A549 (cell line): ENCODE data around the gene HPCAL1. TPM values are rescaled to one million over a fixed set of nuclear protein-coding genes. Genes with fewer than 3 reads are reported as not detected.
"Not testable (repeated sequence)": the region's sequence is repeated elsewhere in the genome, so short reads cannot be mapped to it uniquely, and the experiment has no call there.

ENCODE experiments used
- ATAC-seq, 2 experiments: fragments of 200-7000 bp in 1 of 2; fragments of >200 bp in 1 of 2; cut with Nextera tagmentation in 1 of 2; cut with Tn5 transposase in 1 of 2; 3 replicates each; pipeline versions ENCODE4 v1.8.0 to v1.9.1; 2018 to 2020; ENCODE audit warnings: mild to moderate bottlenecking in 1 of 2, moderate library complexity in 1 of 2
- CTCF ChIA-PET: fragments of 300-600 bp; sonication (Branson Sonifier 250); formaldehyde crosslinking; extraction: SDS; loops from one replicate; lab custom pipeline; 2021; ENCODE audit warnings: antibody characterized with exemption, inconsistent platforms; lab: Yijun Ruan, JAX
- POLR2A ChIA-PET: fragments of 350-600 bp; formaldehyde crosslinking; extraction: SDS; loops from one replicate; lab custom pipeline; 2021; ENCODE audit warnings: antibody characterized with exemption, inconsistent platforms; lab: Yijun Ruan, JAX
- DNase-seq, 2 experiments: peaks; one replicate each; pipeline versions ENCODE4 v3.0.0 to v3.0.0-alpha.2; 2011 to 2016; ENCODE audit warnings: low read depth in 1 of 2, low spot score in 1 of 2
- FAIRE-seq: peaks from 2 replicates; lab custom pipeline; 2011; peaks lifted over from hg19 to GRCh38; lab: Jason Lieb, UNC
- H3K27ac ChIP-seq, 2 experiments: fragments of >200 bp; sonication (Bioruptor Twin); formaldehyde crosslinking; 3 replicates each; pipeline ENCODE4 v1.5.1; 2016 to 2017
- H3K4me1 ChIP-seq: fragments of >200 bp; sonication (Bioruptor Twin); formaldehyde crosslinking; 3 replicates; pipeline ENCODE4 v1.6.1; 2016
- H3K4me2 ChIP-seq: fragments of >200 bp; sonication (Bioruptor Twin); formaldehyde crosslinking; 3 replicates; pipeline ENCODE4 v1.6.1; 2016
- H3K4me3 ChIP-seq: fragments of >200 bp; sonication (Bioruptor Twin); formaldehyde crosslinking; 3 replicates; pipeline ENCODE4 v1.5.1; 2016
- H3K9me3 ChIP-seq: fragments of >200 bp; sonication (Bioruptor Twin); formaldehyde crosslinking; 3 replicates; pipeline ENCODE4 v1.6.1; 2016
- CEBPB ChIP-seq, 2 experiments: fragments of >200 bp in 1 of 2; sonication (Bioruptor Twin) in 1 of 2; formaldehyde crosslinking in 1 of 2; IDR thresholded peaks; 2 replicates each; pipeline ENCODE4 v1.6.1; 2012 to 2016
- CHD4 ChIP-seq: fragments of 200-600 bp; sonication (generic); IDR thresholded peaks from 2 replicates; pipeline ENCODE4 v1.6.1; 2016; ENCODE audit warnings: antibody characterized with exemption, mild to moderate bottlenecking, borderline replicate concordance
- EHF ChIP-seq: fragments of 250-450 bp; sonication (Bioruptor Pico); IDR thresholded peaks from 2 replicates; pipeline ENCODE4 v1.5.0; 2020; ENCODE audit warnings: mild to moderate bottlenecking
- EP300 ChIP-seq, 2 experiments: fragments of >200 bp; sonication (Bioruptor Twin); formaldehyde crosslinking; IDR thresholded peaks; 2 replicates in 1 of 2; 3 replicates in 1 of 2; pipeline ENCODE4 v1.6.1; 2016 to 2017
- FOSB ChIP-seq: fragments of 250-450 bp; sonication (Bioruptor Pico); IDR thresholded peaks from 2 replicates; pipeline ENCODE4 v1.5.0; 2020; ENCODE audit warnings: mild to moderate bottlenecking, moderate library complexity
- FOSL2 ChIP-seq, 2 experiments: fragments of 450-650 bp in 1 of 2; fragments of >200 bp in 1 of 2; sonication (Bioruptor Twin) in 1 of 2; formaldehyde crosslinking; IDR thresholded peaks; 2 replicates each; pipeline versions ENCODE4 v1.5.0 to v1.6.1; 2016 to 2020; ENCODE audit warnings: mild to moderate bottlenecking in 1 of 2, moderate library complexity in 1 of 2
- HDAC2 ChIP-seq: fragments of 200-600 bp; sonication (generic); IDR thresholded peaks from 2 replicates; pipeline ENCODE4 v1.6.1; 2016
- JUN ChIP-seq, 2 experiments: fragments of >200 bp; sonication (Bioruptor Twin); formaldehyde crosslinking; IDR thresholded peaks; 2 replicates in 1 of 2; 3 replicates in 1 of 2; pipeline ENCODE4 v1.6.1; 2016 to 2017
- JUNB ChIP-seq: fragments of >200 bp; sonication (Bioruptor Twin); formaldehyde crosslinking; IDR thresholded peaks from 2 replicates; pipeline ENCODE4 v1.6.1; 2016
- KDM1A ChIP-seq: fragments of 200-600 bp; sonication (generic); IDR thresholded peaks from 2 replicates; pipeline ENCODE4 v1.6.1; 2016; ENCODE audit warnings: low read depth, mild to moderate bottlenecking
- NFE2L2 ChIP-seq: fragments of 150-350 bp; conservative IDR thresholded peaks from 2 replicates; pipeline ENCODE4 v1.6.1; 2014; ENCODE audit warnings: low read length
- PHF8 ChIP-seq: fragments of 200-600 bp; sonication (generic); IDR thresholded peaks from 2 replicates; pipeline ENCODE4 v1.6.1; 2016; ENCODE audit warnings: low read depth, mild to moderate bottlenecking, antibody characterized with exemption, moderate library complexity, borderline replicate concordance
- POLR2A ChIP-seq: IDR thresholded peaks from 2 replicates; pipeline ENCODE4 v1.6.1; 2012; ENCODE audit warnings: mild to moderate bottlenecking, low read length
- RCOR1 ChIP-seq: fragments of 150-350 bp; IDR thresholded peaks from 2 replicates; pipeline ENCODE4 v1.6.1; 2014; ENCODE audit warnings: antibody characterized with exemption, low read length, low read depth
- SREBF2 ChIP-seq: fragments of 450-650 bp; IDR thresholded peaks from 2 replicates; pipeline ENCODE4 v1.6.1; 2014; ENCODE audit warnings: mild to moderate bottlenecking, moderate library complexity
- WGBS: methylation state at CpG from one replicate; pipeline ENCODE4 v1.1.6; 2017; ENCODE audit errors: missing lambda C conversion rate; 5-methylcytosine and 5-hydroxymethylcytosine counted together
- polyA plus RNA-seq, 4 experiments: library from polyadenylated mRNA; depleted of rRNA in 3 of 4; stranded (reverse); fragments of >200 nt; fragmentation: RNase III in 1 of 4; extraction: RNeasy Plus Mini Kit Qiagen cat#74134 plus additional on column Dnase treatment in 1 of 4; gene quantifications; 2 replicates in 3 of 4; 3 replicates in 1 of 4; pipeline ENCODE4 v1.2.3, GENCODE V29; 2011 to 2017
- TF ChIP-seq, protein P1 (sequence below): fragments of 250-450 bp; sonication (Bioruptor Pico); IDR thresholded peaks from 2 replicates; pipeline ENCODE4 v1.5.0; 2020; ENCODE audit warnings: low read depth, mild to moderate bottlenecking, moderate library complexity
- TF ChIP-seq, protein P2 (sequence below): IDR thresholded peaks from 2 replicates; pipeline ENCODE4 v1.6.1; 2012
- TF ChIP-seq, protein P3 (sequence below): IDR thresholded peaks from 2 replicates; pipeline ENCODE4 v1.6.1; 2012

Gene HPCAL1
- polyA plus RNA-seq, 2 of the 4 experiments (the other 2 are of a cell fraction), result 44.4 to 66.4 TPM

DNA sequence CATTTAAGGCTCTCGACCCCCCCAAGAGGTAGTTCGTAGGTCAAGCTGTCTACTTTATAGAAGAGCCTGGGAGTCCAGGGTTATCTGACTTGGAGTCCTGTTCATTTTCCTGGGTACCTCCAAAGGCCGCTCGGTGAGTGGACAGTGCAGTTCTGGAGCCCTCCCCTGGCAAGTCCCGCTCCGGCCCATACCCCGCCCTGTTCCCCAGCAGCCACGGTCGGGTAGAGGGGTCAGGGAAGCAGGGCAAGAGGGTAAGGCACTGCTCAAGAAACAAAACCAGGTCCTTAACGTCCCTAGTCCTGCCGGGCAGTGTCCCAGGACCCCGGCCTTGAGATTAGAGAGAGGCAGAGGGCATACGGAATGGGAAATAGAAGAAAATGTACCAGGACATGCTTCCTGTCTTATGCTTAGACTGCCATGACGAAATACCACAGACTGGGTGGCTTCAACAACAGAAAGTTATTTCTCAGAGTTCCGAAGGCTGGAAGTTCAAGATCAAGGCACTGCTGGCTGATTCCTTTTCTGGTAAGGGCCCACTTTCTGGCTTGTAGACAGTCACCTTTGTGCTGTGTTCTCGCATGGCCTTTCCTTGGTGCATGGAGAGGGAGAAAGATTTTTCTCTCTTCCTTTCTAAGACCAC, 5.4 kb upstream of the HPCAL1 start:
- H3K4me2 ChIP-seq, result peak overlapping the region; percentile 62
- no peak for DNase-seq
- CTCF ChIA-PET, result interaction anchor here (0.7 to 14.1 kb wide), 9 partner anchors 12 to 173 kb away, joined by 4 to 215 read pairs (median 5); no protein-coding TSS in a partner anchor
- FAIRE-seq, result no peak
- H3K9me3 ChIP-seq, result peaks cover 14% of the 10 kb centered on the region
- H3K4me1 ChIP-seq, result peaks cover 34% of the 10 kb centered on the region
- no peak overlapping the region for H3K4me3 ChIP-seq
- H3K27ac ChIP-seq, result peak overlapping the region; percentile 72 to 86
- 81% methylated on average over 16 of the region's 16 CpGs for WGBS
- ATAC-seq, result no peak
- TF ChIP-seq, protein P1, sequence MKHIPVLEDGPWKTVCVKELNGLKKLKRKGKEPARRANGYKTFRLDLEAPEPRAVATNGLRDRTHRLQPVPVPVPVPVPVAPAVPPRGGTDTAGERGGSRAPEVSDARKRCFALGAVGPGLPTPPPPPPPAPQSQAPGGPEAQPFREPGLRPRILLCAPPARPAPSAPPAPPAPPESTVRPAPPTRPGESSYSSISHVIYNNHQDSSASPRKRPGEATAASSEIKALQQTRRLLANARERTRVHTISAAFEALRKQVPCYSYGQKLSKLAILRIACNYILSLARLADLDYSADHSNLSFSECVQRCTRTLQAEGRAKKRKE (CRISPR knock-in tag), result no peak
- TF ChIP-seq EP300 (IDR thresholded peaks at IDR 0.05) (0 out of 5 replicates have a peak, but pooled peaks of 1 of the 2 experiments have one; percentile 9), JUN (IDR thresholded peaks at IDR 0.05) (peak in 1 of 2 experiments; percentile 4; a peak in 1 of 5 replicates)
- POLR2A ChIA-PET, result interaction anchor here (0.6 kb wide), 1 partner anchor 136 kb away, joined by 4 read pairs; no protein-coding TSS in a partner anchor

DNA sequence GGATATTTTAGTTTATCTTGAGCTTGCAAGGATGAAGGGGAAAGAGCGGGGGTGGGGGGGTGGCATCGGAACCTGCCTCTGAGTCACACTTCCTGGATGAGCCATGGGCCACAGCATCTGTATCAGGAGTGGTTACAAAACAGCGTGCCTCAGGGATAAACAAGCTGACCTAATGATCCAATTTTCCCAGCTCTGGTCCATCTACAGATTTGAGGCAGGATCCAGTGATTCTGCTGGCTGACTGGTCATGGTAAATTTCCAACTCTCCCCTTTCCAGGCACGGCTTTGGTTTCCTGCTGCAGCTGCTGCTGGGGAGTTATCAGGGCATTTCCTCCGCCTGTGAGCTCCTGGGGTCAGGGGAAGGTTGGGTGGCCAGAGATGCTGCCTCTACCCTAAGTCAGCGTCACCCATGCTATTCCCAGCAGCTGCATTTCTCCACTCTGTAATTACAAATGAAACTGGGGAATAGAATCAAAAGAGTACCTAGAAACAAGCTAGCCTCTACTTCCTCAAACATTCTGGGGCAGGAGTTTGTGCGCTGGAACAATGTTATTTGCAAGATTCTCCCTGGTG, 4.7 kb upstream of the HPCAL1 start:
- FAIRE-seq (no peak), DNase-seq (peak; percentile 73 to 77), ATAC-seq (peak; percentile 7 to 32; a peak in 1 of 6 replicates)
- Histone ChIP-seq H3K4me1 (peaks cover 34% of the 10 kb centered on the region), H3K4me2 (peak overlapping the region; percentile 62), H3K4me3 (no peak overlapping the region), H3K9me3 (peaks cover 14% of the 10 kb centered on the region), H3K27ac (peak overlapping the region; percentile 72 to 86)
- TF ChIP-seq FOSB (no peak), PHF8 (no peak), EHF (CRISPR knock-in tag) (no peak), CEBPB (IDR thresholded peaks at IDR 0.05) (peak; percentile 43 to 69; a peak in 3 of 4 replicates), NFE2L2 (no peak), SREBF2 (no peak), FOSL2 (IDR thresholded peaks at IDR 0.05) (peak; percentile 69; the same call in 1 of the 2 replicates), FOSL2 (CRISPR knock-in tag; IDR thresholded peaks at IDR 0.05) (peak; percentile 77), JUN (IDR thresholded peaks at IDR 0.05) (no peak), RCOR1 (no peak), JUNB (peak; percentile 59; the same call in 1 of the 2 replicates), POLR2A (no peak)
- TF ChIP-seq, protein P2, sequence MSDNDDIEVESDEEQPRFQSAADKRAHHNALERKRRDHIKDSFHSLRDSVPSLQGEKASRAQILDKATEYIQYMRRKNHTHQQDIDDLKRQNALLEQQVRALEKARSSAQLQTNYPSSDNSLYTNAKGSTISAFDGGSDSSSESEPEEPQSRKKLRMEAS, result peak; percentile 55
- TF ChIP-seq, protein P3, sequence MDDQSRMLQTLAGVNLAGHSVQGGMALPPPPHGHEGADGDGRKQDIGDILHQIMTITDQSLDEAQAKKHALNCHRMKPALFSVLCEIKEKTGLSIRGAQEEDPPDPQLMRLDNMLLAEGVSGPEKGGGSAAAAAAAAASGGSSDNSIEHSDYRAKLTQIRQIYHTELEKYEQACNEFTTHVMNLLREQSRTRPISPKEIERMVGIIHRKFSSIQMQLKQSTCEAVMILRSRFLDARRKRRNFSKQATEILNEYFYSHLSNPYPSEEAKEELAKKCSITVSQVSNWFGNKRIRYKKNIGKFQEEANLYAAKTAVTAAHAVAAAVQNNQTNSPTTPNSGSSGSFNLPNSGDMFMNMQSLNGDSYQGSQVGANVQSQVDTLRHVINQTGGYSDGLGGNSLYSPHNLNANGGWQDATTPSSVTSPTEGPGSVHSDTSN, result no peak
- CTCF ChIA-PET, result interaction anchor here (0.6 to 14.1 kb wide), 8 partner anchors 8 to 229 kb away, joined by 3 to 215 read pairs (median 4); no protein-coding TSS in a partner anchor
- 30% methylated on average over 7 of the region's 7 CpGs for WGBS
- POLR2A ChIA-PET, result no interaction called here

DNA sequence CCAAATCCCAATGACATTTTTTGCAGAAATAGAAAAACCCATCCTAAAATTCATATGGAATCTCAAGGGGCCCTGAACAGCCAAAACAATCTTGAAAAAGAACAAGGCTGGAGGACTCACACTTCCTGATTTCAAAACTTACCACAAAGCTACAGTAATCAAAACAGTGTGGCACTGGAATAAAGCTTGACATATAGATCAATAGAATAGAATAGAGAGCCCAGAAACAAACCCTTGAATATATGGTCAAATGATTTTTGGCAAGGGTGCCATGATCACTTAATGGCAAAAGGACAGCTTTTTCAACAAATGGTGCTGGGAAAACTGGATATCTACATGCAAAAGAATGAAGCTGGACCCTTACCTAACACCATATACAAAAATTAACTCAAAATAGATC, 3.9 kb upstream of the HPCAL1 start:
- H3K4me3 ChIP-seq, POLR2A ChIA-PET, ATAC-seq, DNase-seq, FAIRE-seq, H3K4me2 ChIP-seq: not testable (repeated sequence)
- Histone ChIP-seq H3K4me1 (peaks cover 34% of the 10 kb centered on the region), H3K27ac (peak overlapping the region in 1 of 2 experiments; percentile 86; a peak in 4 of 6 replicates), H3K9me3 (peaks cover 11% of the 10 kb centered on the region)
- CTCF ChIA-PET, result interaction anchor here (0.6 to 14.1 kb wide), 10 partner anchors 9 to 228 kb away, joined by 3 to 215 read pairs (median 4); no protein-coding TSS in a partner anchor
- TF ChIP-seq CHD4 (peak; percentile 71; the same call in 1 of the 2 replicates), KDM1A (peak; percentile 90; the same call in 1 of the 2 replicates), HDAC2 (peak; percentile 30; the same call in 1 of the 2 replicates)
